ENCODE measurements around the gene N4BP2. TPM values are rescaled to one million over a fixed set of nuclear protein-coding genes. Genes with fewer than 3 reads are reported as not detected.

N4BP2 gene
- total and polyA plus RNA-seq, 2 of the 8 experiments (the other 6 are each of a cell fraction or from before 2014, with no cell fraction given) = 4.4 to 44.7 TPM

GRCh38 chr4:40114206-40114605, 57.6 kb downstream of the N4BP2 start (continued):
- TF ChIP-seq EP300 (IDR thresholded peaks at IDR 0.05; ENCODE audit: borderline replicate concordance in 1 of 2, low read depth in 2 of 2, low read length in 2 of 2) (no peak), MAX (IDR thresholded peaks at IDR 0.05) (no peak), POLR2AphosphoS5 (IDR thresholded peaks at IDR 0.05; ENCODE audit: low read depth, low read length) (no peak), BACH1 (IDR thresholded peaks at IDR 0.05; ENCODE audit: low read length) (no peak), USF2 (IDR thresholded peaks at IDR 0.05; ENCODE audit: low read length) (no peak), SIRT6 (IDR thresholded peaks at IDR 0.05; ENCODE audit: low read length) (no peak), RAD21 (IDR thresholded peaks at IDR 0.05 in 1 of 2, conservative IDR thresholded peaks at IDR 0.05 in 1 of 2; ENCODE audit: low read depth in 2 of 2, low read length in 2 of 2) (no peak), CBX8 (IDR thresholded peaks at IDR 0.05; ENCODE audit: borderline replicate concordance, low read depth, low read length) (no peak)
